Superior temporal gyrus (tissue), 1 donor: ENCODE measurements around the gene SAMD7.

ENCODE experiments used
- DNase-seq: peaks from one replicate; pipeline ENCODE4 v3.0.0-alpha.2; 2016; ENCODE audit errors: extremely low spot score

Gene SAMD7, protein sequence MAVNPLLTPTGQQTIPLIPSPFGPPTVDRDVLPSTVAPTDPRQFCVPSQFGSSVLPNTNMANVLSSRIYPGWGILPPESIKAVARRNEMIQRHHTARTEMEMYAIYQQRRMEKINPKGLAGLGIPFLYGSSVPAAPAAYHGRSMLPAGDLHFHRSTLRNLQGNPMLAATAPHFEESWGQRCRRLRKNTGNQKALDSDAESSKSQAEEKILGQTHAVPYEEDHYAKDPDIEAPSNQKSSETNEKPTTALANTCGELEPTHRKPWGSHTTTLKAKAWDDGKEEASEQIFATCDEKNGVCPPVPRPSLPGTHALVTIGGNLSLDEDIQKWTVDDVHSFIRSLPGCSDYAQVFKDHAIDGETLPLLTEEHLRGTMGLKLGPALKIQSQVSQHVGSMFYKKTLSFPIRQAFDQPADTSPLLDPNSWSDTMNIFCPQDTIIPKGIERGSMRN

DNA sequence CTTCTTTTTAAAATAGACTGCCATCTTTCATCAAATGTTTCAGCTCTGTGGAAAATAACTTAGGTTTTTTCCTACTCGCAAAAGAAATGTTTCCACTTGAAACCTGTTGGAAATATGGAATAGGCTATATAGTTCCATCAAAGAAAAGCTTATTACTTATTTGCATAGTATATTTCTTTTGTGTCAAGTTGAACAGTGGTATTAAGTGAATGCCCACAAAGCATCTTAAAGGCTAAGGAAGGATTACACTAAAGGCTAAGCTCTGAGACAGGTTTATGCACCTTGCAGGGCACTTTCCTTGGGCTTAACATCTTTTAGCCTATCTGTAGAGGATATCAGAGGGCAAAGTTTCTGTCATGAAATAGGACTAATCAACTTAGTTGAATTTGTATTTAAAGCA, at the start of gene SAMD7:
TSS of gene SAMD7 (plus strand) at position 301 of the 400 bp plus-strand sequence. CDS start 7,927 bp downstream, outside the sequence.
- no peak for DNase-seq

DNA sequence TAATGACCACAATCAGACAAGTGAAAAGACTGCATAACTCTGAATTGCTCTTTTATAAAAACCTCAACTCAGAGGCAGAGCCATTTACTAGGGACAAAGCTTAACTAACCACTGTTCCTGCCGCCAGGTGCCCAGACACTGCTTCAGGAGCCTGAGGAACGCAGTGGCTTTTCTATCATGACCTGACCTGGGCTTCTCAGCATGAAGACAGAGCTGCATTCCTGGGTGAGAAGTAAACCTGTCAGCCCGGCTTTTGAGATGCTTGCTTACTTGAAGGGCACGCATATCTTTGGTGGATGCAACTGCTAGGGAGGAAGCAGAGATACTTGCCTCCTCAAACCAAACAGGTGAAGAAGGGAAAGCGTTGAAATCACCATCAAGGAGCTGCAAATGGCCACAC, 49.5 kb upstream of the SAMD7 start:
- DNase-seq: no peak

DNA sequence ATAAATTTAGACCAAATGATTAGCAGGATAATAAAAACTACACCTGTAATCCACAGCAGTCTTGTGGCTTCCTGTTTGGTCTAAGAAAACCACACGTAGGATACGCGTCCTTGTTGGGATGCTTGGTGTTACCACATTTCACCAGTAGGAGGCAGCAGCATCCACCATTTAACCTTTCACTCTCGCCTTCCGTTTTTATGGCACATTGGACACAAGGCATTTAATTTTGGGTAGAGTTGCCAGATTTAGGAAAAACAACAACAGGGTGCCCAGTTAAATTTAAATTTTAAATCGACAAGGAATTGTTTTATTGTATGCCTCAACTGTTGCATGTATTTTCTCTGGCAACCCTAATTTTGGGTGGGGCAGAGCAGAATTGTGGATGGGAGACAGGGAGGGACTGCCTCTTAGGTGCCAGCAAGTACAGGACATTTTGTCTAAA, 47.9 kb upstream of the SAMD7 start:
- DNase-seq: peak; percentile 94

DNA sequence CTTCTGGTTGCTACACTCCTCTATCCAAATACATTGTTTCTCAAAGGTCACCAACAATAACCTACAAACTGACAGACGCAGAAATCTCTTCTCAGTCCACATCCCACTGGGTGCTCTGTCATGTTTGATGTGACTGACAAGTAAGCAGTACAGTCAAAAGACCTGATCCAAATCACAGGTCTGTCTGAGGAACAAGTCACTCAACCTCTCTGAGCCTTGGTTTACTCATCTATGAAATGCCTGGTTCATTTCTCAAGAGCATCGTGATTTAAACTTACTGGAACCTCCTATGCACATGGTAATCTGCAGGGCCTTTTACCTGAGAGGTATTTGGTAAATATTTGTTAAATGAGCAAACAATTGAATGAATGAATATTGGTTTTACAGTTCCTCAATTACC, 47.1 kb upstream of the SAMD7 start:
- DNase-seq: no peak

DNA sequence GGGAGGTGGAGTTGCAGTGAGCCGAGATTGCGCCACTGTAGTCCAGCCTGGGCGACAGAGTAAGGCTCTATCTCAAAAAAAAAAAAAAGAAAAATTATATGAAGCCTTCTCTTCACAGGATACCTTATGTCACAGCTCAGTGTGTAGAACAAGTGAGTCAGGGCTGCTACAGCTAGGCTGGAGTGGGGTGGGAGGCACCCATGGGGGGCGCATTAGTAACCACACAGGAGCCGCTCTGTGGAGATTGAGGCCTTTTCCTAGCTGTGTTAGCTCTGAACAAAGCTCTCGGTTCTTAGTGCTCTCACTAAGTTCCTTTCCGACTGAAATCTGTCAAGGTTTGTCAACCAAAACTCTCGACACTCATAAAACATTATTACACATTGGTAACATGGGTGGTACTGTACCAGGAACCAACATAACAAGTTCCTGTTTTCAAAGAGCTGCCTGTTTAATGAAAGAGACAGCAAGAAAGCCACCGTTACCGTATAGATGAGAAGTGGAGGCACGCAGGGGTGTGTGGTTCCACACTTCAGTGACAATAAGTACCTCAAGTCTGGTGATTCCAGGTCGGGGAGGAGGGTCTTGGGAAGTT, 46.1 kb upstream of the SAMD7 start:
- DNase-seq: no peak

DNA sequence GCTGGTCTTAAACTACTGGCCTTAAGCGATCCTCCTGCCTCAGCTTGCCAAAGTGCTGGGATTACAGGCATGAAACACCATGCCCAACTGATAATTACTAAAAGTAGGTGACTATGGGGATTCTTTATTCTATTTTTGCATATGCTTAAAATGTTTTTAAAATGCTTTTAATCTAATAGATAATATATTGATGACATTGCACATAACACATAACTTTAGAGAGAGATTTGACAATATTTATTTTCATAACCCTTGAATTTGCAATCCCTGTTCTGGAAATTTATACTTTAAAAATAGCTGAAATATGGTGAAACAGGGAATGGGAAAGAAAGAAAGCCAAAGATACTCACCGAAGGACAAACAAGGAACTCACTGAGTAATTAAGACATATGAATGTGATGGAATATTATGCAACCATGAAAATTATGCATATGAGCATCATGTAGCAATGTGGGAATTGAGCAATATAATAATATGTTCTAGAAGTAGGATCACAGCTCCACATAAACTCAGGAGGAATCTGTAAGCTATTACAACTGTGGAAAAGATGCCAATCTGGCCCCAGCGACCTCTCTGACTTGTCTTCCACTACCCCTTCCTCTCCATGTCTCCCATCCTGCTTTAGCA, 43.7 kb upstream of the SAMD7 start:
- no peak for DNase-seq

DNA sequence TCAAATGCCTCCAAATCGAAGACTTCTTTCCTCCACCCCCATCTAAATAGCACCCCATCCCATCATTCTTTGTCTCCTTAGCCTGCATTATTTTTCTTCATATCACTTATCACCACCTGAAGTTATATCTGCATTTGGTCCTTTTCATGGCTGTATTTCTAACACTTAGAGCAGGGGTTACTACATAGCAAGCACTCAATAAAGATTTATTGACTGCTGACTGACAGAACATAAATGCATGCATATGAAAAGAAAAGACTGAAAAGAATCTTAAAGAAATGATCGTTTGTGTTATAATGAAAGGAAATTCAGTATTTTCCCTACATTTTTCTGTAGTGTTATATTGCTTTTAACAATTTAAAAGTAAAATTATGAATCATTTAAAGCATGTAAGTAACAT, 43.0 kb upstream of the SAMD7 start:
- DNase-seq: no peak

DNA sequence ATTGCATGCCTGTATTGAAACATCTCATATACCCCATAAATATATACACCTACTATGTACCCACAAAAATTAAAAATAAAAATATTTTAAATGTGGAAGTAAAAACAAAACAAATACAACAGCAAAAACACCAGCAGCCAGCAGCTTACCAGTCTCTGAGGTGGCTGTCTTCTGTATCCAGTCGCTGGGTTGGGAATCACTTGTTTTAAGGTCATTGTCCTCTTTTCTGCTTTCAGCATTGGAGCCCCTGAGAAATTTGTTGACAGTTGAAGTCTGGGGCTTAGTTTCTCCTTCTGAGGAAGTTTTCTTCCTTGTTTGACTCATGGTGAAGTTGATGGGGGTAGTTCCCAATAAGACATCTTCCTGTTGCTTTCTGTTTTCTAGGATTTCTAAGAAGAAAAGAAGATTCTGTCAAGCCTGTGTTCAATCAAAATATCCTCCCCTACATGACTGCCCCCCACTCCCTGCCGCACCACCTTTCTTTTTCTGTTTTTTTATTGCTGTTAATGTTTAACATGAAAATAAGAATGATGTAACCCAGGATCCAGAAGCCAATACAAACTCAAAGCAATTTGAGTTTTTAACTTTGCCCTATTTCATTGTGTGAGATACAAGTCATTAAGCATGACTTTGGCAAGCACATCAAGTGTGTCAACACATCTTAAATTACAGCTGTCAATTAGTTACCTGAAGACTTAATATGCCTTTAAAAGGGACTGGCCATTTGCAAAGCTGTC, 41.7 kb upstream of the SAMD7 start, which contains the start of gene LRRC31:
TSS of gene LRRC31 (minus strand) at position 452 of the 737 bp plus-strand sequence. CDS start at position 324, 128 bp downstream.
- DNase-seq: no peak

DNA sequence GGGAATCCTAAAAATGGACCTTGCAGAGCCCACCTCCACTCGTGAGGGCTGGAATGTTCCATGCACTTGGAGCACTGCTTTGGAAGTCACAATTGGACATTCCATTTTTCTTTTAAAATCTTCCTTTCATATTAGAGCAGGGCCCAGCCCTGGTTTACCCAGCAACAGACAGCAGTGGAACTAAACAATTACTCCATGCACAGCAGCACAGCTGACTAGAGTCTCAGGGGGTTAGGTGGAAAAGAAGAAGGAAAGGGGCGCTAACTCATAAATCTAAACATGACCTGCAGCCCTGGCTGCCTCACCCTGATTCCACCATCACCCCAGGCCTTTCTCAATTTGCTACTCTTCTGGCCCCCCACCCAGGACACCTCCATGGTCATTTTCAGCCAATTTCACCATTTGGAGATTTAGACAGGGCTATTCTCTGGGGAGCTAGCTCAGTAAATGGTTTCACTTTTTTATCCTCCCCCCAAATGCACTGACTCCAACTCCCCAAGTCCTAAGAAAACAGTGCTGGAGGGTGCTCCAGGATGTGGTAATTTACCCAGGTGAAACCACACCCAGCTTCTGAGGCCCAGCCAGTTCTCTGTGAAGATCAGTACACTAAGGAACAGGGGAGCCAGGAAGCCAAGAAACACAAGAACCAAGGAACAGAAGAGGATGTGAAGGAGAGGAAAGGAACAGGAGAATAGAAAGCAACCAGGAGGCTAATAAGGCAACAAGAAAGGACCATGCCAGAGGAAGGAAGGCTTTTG, 40.1 kb upstream of the SAMD7 start:
- no peak for DNase-seq

DNA sequence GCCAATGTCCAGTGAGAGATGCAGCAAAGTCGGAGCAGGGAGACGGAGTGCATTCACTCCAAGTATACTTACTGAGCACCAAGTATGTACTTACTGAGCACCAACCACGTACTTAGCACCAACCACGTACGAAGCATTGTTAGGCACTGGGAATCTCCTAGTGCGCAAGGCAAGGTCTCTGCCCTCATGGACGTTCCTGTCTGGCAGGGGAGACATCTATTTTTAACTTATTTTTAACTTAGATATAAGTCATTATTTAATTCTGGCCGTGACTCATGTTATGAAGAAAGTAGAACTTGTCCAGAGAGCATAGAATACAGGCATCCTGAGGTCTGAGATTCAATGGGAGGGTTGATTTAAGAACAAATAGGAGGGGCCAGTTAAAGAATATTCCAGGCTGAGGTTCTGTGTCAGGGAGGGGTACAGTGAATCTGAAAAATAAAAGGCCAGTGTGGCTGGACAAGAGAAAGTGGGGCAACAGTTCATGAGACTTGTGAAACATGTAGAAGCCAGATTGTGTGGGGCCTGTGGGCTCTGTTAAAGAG, 32.3 kb upstream of the SAMD7 start:
- DNase-seq: no peak

DNA sequence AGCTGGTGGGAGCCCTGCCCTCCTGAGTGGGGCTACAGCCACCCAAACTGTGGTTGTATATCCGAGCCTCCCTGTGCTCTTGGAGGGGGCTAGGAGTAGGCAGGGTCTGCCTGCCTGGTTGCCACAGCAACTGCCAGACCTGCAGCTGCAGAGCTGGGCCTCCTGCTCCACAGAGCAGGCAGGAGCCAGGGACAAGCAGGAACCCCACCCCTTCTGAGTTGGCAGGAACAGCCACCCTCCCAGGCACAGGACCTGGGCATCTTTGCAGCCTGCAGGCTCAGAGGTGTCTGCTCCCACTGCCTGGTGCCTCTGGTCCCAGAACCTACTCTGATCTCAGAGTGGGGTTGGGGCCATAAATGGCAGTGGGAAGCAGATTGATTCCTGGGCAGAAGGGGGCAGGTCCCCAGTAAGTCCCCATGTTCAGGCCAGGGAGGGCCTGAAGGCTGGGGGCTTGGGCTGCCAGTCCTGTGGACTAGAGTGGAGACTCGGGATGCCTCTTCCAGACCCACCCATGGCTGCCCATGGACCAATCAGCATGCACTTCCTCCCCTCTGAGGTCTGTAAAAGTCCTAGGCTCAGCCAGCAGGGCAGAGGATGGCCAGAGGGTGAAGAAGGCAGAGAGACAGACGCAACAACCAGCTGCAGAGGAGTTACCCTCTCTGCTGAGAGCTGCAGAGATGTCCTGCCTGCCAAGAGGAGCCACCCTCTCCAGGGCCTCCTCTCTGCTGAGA, 31.4 kb upstream of the SAMD7 start:
- DNase-seq: no peak

DNA sequence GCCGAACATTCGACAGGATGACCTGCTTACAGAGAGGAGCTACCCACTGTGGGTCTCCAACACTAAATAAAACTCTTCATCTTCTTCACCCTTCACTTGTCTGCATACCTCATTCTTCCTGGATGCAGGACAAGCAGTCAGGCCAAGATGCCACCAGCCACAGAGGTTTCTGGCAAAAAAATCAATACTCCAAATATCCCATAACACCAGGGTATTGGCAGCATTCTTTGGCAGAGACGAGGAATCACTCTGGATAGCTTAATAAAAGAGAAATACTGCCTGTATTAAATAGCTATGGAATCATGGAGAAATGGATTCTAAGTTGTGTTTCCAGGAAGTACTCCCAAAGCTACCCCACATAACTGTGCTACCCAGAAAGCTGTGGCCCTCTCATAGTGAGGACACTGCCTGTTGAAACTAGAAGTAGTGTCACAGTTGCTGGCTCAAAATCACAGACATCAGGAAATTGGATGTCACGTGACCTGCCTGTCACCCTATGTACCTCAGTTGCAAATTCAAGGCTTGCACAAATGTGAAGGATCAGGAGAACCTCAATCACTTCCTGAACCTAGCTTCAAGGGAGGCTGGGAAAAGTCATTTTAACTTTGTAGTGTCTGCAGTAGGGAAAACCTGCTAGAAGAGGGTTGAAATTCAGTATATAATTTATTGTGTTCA, 30.7 kb upstream of the SAMD7 start:
- DNase-seq: no peak

DNA sequence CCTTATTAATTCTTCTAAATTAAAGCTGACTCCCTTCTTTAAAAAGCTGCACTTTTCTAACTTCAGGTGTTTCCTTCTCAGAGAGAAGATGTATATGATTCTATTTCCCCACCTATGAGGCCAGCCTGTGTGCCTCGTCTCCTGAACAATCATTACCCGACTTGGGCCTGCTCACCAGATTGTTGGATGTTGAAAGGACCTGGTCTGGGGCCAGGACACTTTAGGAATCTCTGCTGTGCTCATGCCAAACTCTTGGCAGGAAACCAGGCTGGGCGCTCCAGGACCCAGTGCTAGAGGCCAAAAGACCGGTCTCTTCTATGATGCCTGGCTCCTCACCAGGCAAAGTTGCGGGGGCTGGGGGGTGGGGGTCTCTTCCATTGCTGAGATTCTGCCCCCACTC, 24.7 kb upstream of the SAMD7 start:
- peak; percentile 50 for DNase-seq

DNA sequence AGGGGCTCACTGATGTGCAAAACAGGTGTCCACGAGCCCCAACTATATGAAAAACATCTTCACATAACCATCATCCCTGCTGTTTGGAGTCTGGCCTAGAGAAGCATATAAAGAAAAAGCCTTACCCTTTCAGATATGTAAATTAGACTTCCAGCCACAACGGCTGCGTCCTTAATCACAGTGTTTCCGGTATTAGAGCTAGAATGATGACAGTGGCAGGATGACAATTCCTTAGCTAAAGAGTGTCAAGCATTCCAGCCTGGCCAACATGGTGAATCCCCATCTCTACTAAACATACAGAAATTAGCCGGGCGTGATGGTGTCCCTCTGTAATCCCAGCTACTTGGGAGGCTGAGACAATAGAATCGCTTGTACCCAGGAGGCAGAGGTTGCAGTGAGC, 19.5 kb upstream of the SAMD7 start:
- DNase-seq: no peak

DNA sequence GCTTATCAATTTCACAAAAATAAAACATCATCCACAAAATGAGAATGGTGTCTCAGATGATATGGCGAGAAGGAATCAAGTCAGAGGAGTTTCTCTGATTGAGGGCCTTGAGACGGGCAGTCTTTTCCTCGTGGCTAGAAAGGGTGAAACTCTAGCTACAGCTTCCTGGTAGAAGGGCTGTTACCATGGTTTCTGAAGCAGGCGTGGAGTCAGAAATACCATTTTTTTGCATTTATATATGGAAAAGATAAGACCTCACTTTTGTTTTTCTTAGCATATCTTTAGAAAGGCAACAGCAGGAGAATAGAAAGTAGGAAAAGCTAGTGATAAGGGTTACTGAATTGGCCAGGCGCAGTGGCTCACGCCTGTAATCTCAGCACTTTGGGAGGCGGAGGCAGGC, 17.3 kb upstream of the SAMD7 start:
- no peak for DNase-seq

DNA sequence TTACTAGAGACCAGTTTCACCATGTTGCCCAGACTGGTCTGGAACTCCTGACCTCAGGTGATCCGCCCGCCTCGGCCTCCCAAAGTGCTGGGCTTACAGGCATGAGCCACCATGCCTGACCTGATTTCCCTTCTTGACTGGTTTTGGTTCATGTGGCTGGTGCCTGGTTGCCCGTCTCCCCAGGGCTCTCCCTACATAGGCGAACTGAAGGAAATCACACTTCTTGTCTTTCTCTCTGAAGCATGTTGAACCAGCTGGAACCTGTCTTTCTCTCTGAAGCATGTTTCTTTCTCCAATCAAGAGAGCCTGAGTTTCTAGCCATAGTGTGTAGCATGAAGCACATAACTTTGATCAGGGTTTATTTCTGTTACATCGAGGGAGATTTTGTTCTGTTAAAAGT, 16.3 kb upstream of the SAMD7 start:
- no peak for DNase-seq

DNA sequence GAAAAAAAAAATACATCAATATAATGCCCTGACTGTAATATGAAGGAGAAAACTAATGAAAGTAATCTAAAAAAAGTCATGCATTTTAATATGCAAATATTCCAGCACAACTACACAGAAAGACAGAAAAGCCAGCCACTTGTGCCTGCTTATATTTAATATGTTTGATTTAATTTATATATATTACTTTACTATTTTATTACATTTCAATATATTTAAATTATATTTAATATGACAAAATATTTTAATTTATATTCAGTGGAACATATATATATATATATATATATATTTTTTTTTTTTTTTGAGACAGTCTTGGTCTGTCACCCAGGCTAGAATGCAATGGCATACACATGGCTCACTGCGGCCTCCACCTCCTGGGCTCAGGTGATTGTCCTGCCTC, 14.1 kb upstream of the SAMD7 start:
- no peak for DNase-seq

DNA sequence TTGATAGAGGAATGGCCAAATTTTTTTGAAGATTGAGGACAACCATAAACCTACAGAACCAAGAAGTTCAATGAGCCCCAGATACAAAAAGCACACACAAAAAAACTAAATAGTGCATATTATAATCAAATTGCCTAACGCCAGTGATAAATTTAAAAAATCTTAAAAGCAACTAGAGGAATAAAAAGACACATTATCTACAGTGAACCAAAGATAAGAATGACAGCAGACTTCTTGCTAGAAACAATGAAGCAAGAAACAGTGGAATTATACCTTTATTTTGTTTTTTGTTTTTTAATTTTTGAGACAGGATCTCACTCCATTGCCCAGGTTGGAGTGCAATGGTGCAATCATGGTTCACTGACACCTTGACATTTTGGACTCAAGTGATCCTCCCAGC, 9.9 kb upstream of the SAMD7 start:
- DNase-seq: no peak

DNA sequence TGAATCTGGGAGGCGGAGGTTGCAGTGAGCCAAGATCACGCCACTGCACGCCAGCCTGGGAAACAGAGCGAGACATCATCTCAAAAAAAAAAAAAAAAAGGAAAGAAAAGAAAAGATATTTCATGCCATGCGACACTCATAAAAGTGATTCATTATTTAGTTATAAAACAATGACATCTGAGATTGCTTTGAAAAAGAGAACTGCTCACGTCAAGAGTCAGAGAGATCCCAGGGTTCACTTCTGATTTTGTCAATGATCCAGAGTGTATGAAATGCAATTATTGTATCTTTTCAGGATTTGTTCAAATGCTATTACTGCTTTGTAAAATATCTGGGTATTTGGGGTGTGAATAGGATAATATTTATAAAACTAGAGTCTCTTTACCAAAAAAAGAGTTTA, 6.0 kb upstream of the SAMD7 start:
- DNase-seq: no peak

DNA sequence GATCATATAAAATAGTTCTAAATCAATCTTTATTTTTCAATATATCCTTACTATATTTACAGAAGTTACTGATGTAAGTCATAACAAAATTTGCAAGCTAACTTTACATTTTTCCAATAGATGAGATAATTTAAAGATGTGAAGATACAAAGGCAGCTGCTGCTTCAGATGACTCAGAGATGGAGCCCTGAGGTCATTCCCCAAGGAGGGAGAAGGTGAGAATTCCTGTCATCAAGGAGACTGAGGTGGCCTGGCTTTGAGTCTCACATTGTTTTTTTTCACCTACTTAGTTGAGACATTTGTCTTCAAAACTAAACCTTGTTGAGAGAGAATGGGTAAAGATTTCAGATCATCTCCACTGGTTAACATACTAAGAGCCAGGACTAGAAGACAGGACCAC, 3.9 kb upstream of the SAMD7 start:
- no peak for DNase-seq
